Thyroid gland (tissue), 4 donors: Measurements from ENCODE around the gene NXPE1. TPM values are rescaled to one million over a fixed set of nuclear protein-coding genes. Genes with fewer than 3 reads are reported as not detected.

Experiments used
- DNase-seq, 2 donors: peaks; one replicate each; pipeline ENCODE4 v3.0.0-alpha.2; 2019
- H3K27ac ChIP-seq, 3 donors: fragments of 200-600 bp; sonication (generic); 1 replicate in 2 of 3; 2 replicates in 1 of 3; pipeline ENCODE4 v1.5.1; 2016 to 2019; ENCODE audit warnings: mild to moderate bottlenecking in 1 of 3, moderate library complexity in 1 of 3
- H3K27me3 ChIP-seq: fragments of 200-600 bp; sonication (generic); one replicate; pipeline ENCODE4 v1.5.1; 2019
- H3K36me3 ChIP-seq, 2 donors: fragments of 200-600 bp; sonication (generic); one replicate each; pipeline ENCODE4 v1.5.1; 2016 to 2019
- H3K4me1 ChIP-seq, 2 donors: fragments of 200-600 bp; sonication (generic); one replicate each; pipeline ENCODE4 v1.5.1; 2017 to 2019
- H3K4me3 ChIP-seq, 3 donors: fragments of 200-600 bp; sonication (generic); replicated peaks in 1 of 3; 1 replicate in 2 of 3; 2 replicates in 1 of 3; pipeline ENCODE4 v1.5.1; 2016; ENCODE audit warnings: mild to moderate bottlenecking in 1 of 3
- H3K9me3 ChIP-seq: fragments of 200-600 bp; sonication (generic); one replicate; pipeline ENCODE4 v1.5.1; 2017
- POLR2A ChIP-seq, 2 donors: fragments of 450-650 bp; IDR thresholded peaks; one replicate each; pipeline ENCODE4 v1.6.1; 2017; ENCODE audit warnings: antibody characterized with exemption in 2 of 2, mild to moderate bottlenecking in 2 of 2, moderate library complexity in 1 of 2
- WGBS, 2 donors: methylation state at CpG; one replicate each; pipeline ENCODE4 v1.1.5; 2017; 5-methylcytosine and 5-hydroxymethylcytosine counted together
- intact Hi-C: fragments of 100-400 bp; cut with DNase I; formaldehyde crosslinking; loops from one replicate; pipeline ENCODE4 v1.15.1; 2023
- total RNA-seq, 4 donors: library from RNA; depleted of rRNA; stranded (reverse); fragments of >200 nt; gene quantifications; one replicate each; pipeline ENCODE4 v1.2.3, GENCODE V29; 2016
- TF ChIP-seq, protein P1 (sequence below), 6 experiments: fragments of 200-600 bp in 3 of 6; fragments of 450-650 bp in 3 of 6; sonication (generic) in 3 of 6; IDR thresholded peaks; one replicate each; pipeline ENCODE4 v1.5.1; 2016 to 2019; ENCODE audit warnings: antibody characterized with exemption in 6 of 6, mild to moderate bottlenecking in 2 of 6, inconsistent platforms in 1 of 6, moderate library complexity in 1 of 6

NXPE1 gene
- total RNA-seq, 4 donors from 2014 or later: not detected

DNA sequence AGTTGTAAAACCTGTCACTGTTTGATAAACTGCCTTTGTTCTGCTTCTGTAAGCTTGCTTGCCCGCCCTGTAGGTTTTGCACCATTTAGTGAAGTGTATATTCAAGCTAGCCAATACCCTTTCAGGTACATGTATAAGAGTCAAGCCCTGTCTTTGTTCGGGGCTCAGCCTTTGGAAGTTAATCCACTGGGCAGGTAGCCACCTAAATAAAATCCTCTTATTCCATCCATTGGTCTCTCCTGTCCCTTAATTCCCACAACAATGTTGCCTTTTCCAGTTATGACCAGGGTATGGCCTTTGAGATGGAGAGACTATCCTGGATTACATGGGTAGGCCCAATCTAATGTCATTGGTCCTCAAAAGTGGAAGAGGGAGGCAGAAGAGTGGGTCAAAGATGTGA, 34.0 kb downstream of the NXPE1 start:
- TF ChIP-seq, protein P1, sequence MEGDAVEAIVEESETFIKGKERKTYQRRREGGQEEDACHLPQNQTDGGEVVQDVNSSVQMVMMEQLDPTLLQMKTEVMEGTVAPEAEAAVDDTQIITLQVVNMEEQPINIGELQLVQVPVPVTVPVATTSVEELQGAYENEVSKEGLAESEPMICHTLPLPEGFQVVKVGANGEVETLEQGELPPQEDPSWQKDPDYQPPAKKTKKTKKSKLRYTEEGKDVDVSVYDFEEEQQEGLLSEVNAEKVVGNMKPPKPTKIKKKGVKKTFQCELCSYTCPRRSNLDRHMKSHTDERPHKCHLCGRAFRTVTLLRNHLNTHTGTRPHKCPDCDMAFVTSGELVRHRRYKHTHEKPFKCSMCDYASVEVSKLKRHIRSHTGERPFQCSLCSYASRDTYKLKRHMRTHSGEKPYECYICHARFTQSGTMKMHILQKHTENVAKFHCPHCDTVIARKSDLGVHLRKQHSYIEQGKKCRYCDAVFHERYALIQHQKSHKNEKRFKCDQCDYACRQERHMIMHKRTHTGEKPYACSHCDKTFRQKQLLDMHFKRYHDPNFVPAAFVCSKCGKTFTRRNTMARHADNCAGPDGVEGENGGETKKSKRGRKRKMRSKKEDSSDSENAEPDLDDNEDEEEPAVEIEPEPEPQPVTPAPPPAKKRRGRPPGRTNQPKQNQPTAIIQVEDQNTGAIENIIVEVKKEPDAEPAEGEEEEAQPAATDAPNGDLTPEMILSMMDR (IDR thresholded peaks at IDR 0.05): no peak
- TF ChIP-seq POLR2A (IDR thresholded peaks at IDR 0.05): no peak
- intact Hi-C loops: no loop called here
- H3K36me3 ChIP-seq: no peaks in the 10 kb centered on the region
- H3K27ac ChIP-seq: no peak overlapping the region
- WGBS, 2 donors: 79 to 83% methylated on average over 2 of the region's 2 CpGs
- H3K4me3 ChIP-seq: no peak overlapping the region
- no peak for DNase-seq
- no peaks in the 10 kb centered on the region for H3K4me1 ChIP-seq
- H3K9me3 ChIP-seq: no peaks in the 10 kb centered on the region
- no peaks in the 10 kb centered on the region for H3K27me3 ChIP-seq

DNA sequence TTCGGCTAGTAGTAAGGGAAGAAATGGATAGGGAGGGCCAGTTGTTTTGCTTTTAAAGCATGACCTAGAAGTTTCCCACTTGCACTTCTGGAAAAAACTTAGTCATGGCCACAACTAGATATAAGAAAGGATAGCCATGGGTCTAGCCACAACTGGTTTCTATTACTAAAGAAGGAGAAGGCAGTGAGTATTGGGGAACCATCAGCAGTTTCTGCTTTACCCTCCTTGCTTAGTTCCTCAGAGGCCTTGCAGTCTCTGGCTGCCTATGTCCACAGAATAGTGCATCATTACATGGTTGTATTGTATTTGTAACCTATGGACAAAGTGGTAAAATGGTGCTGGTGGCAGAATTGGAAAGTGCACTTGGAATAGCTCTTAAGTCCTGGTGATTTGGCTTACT, 35.6 kb downstream of the NXPE1 start:
- H3K9me3 ChIP-seq: no peaks in the 10 kb centered on the region
- no peaks in the 10 kb centered on the region for H3K36me3 ChIP-seq
- H3K27ac ChIP-seq: no peak overlapping the region
- H3K4me3 ChIP-seq: no peak overlapping the region
- intact Hi-C loops: no loop called here
- no peaks in the 10 kb centered on the region for H3K27me3 ChIP-seq
- no peak for DNase-seq
- 94 to 100% methylated on average over 1 of the region's 1 CpG for WGBS, 2 donors
- no peaks in the 10 kb centered on the region for H3K4me1 ChIP-seq
- no peak for TF ChIP-seq POLR2A (IDR thresholded peaks at IDR 0.05)
- TF ChIP-seq, protein P1 (IDR thresholded peaks at IDR 0.05): no peak

DNA sequence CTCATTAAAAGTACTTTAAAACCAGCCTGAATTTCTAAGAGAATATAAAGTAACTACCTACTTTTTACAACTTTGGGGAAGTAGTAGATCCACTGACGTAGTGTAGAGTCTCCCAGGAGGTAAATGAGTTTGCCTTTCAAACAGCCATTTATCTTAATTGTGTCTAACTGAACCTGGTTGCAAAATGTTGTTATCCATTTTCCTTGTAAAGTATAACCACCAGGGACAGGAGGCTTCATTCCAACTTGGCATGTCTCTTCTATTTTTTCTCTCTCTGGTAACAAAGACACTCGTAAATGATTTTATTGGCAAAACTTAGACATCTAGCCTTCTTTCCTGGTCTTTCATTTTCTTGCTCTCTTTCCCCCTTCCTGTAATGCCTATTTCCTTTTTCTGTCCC, 36.9 kb downstream of the NXPE1 start:
- Histone ChIP-seq H3K27ac (no peak overlapping the region), H3K4me1 (no peaks in the 10 kb centered on the region), H3K36me3 (no peaks in the 10 kb centered on the region), H3K27me3 (no peaks in the 10 kb centered on the region), H3K9me3 (no peaks in the 10 kb centered on the region), H3K4me3 (no peak overlapping the region)
- intact Hi-C loops: no loop called here
- 67 to 73% methylated on average over 2 of the region's 2 CpGs for WGBS, 2 donors
- no peak for DNase-seq
- TF ChIP-seq POLR2A (IDR thresholded peaks at IDR 0.05): no peak
- TF ChIP-seq, protein P1 (IDR thresholded peaks at IDR 0.05): no peak

DNA sequence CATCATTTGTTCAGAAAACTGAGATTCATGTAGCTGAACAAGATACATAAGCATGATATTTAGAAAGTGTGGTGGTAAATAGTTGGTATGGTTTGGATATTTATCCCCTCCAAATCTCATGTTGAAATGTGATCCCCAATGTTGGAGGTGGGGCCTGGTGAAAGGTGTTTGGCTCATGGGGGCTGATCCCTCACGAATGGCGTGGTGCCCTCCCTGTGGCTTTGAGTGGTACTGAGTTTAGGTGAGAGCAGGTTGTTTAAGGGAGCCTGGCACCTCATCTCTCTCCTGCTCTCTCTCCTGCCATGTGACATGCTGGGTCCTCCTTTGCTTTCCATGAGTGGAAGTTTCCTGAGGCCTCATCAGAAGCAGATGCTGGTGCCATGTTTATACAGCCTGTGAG, 48.1 kb downstream of the NXPE1 start:
- 73 to 82% methylated on average over 2 of the region's 2 CpGs for WGBS, 2 donors
- no peaks in the 10 kb centered on the region for H3K27me3 ChIP-seq
- TF ChIP-seq POLR2A (IDR thresholded peaks at IDR 0.05): no peak
- TF ChIP-seq, protein P1 (IDR thresholded peaks at IDR 0.05): no peak
- no peaks in the 10 kb centered on the region for H3K4me1 ChIP-seq
- intact Hi-C loops: no loop called here
- DNase-seq: no peak
- H3K36me3 ChIP-seq: no peaks in the 10 kb centered on the region
- no peak overlapping the region for H3K4me3 ChIP-seq
- no peaks in the 10 kb centered on the region for H3K9me3 ChIP-seq
- H3K27ac ChIP-seq: no peak overlapping the region

DNA sequence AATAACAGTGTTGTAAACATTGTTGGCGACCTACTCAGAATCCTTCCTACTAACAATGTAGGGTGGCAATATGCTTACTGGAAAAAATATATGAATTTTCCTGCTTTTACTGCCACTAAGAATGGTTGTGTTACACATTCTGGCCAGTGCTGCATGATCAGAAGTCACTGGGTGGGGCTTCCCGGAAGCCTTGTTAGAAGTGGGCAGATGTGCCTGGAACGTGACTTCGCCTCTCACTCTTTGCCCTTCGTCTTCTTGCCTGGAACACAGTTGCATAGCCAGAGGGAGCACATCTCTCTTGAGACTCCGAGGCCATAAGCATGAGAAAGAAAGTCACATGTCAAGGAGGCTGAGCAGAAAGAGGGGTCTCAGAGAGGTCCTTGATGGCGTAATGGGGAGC, 48.6 kb downstream of the NXPE1 start:
- no peak for TF ChIP-seq POLR2A (IDR thresholded peaks at IDR 0.05)
- TF ChIP-seq, protein P1 (IDR thresholded peaks at IDR 0.05): no peak
- H3K27ac ChIP-seq: no peak overlapping the region
- no peaks in the 10 kb centered on the region for H3K36me3 ChIP-seq
- intact Hi-C loops: no loop called here
- H3K4me3 ChIP-seq: no peak overlapping the region
- no peaks in the 10 kb centered on the region for H3K27me3 ChIP-seq
- no peaks in the 10 kb centered on the region for H3K9me3 ChIP-seq
- DNase-seq: no peak
- no peaks in the 10 kb centered on the region for H3K4me1 ChIP-seq
- 92 to 95% methylated on average over 7 of the region's 7 CpGs for WGBS, 2 donors
